ENCODE data around the gene BCAR3.

Gene BCAR3

GRCh38 chr1:93640656-93641440 is 40.8 kb downstream of the BCAR3 start:
- no peak for DNase-seq (ENCODE audit: low read depth in 1 of 2, low spot score in 1 of 2)

DNA sequence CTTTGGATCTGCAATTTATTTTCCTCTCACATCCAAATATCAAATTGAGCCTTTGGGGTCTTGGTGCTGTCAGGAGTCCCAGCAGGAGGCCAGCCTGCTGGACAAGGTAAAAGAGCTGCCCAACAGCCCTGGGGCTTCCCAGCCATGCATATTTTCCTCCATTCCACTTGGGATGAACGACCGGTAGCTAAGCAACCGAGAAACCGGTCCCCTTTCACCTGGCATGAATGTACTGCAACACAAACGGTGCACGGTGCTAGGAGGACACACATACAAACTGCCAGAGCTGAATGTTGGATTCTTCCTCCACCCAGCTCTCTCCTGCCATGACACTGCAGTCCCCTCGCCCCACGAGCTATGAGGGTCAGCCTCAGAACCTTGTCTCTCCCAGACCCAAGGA is 42.7 kb downstream of the BCAR3 start:
- no peak for DNase-seq (ENCODE audit: low read depth in 1 of 2, low spot score in 1 of 2)

GRCh38 chr1:93638307-93638847 is 43.3 kb downstream of the BCAR3 start:
- DNase-seq (ENCODE audit: low read depth in 1 of 2, low spot score in 1 of 2): no peak

- no peak for DNase-seq (ENCODE audit: low read depth in 1 of 2, low spot score in 1 of 2)
These were observed 44.9 kb downstream of the BCAR3 start for GRCh38 chr1:93636712-93637111.

DNA sequence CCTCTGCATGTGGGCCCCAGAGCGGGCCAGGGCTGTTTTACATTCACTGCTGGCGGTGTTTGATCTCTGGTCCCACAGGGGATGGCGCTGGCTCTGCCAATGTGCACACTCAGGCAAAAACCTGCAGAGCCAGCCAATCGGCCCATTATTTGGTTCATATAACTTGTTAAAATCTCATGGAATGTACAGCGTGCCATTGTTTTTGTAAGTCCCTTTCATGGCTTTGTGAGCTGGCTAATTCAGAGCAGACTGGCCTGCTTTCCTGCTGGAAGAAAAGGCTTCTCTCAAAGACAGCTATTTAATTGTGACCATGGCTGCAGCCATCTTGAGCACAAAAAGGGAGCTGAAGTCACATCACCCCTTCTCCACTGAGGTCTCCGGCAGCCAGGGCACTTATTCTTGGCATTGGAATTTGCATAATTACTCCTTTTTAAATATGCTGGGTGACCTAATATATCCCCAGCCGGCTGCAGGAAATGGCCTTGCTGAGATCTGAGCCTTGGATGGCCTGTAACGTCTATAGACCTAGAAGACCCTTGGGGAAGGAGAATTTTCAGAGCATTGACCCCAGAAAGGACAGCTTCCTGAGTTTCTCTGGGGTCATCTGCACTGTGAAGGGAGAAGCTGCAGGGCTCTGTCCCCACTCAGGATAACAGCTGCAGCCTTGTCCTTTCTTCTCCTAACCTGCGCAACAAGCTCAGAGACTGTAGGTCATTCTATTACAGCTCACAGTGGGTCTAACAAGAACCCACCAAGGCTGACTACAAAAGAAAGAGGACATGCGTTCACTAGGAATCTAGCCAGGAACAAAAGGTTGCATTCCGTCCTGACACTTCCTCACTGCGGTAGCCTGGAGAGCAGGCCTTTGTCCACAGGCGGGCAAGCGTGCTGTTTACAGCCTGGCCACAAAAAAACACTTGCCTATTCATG is 45.8 kb downstream of the BCAR3 start:
- DNase-seq (ENCODE audit: low read depth in 1 of 2, low spot score in 1 of 2): no peak

GRCh38 chr1:93633313-93633712 is 48.3 kb downstream of the BCAR3 start:
- no peak for DNase-seq (ENCODE audit: low read depth in 1 of 2, low spot score in 1 of 2)

DNA sequence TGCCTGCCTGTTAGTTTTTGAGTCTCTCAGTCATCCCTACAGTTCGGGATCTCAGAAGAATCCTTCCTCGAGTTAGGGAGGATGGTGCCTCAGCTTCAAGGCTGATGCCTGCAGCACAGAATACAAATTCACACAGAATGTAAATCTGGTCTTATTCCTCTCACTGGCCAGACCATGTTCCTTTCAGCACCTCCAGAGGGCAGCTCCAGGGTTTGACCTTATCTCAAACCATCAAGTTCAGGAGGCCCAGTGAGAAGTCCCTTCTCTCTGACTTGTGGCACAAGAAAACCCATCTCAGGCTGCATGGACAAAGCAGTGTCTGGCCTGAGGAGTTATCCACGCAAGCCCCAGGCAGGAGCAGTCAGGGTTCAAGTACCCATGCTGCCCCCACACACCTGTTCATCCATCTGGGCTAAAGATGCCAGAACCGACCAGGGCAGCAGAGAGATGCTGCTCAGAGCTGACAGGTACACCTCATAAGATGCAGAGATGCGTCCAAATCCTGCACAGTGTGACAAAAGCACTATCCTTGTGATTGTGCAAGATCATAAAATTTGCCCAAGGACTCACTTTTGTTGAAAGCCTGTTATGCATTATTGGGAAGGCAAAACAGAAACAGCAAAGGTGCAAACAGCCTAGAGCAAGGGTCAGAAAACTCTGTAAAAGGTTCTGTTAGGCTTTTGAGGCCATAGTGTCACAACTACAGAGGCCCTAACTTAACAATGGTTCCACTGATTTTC is 49.8 kb downstream of the BCAR3 start:
- DNase-seq (ENCODE audit: low read depth in 1 of 2, low spot score in 1 of 2): no peak

DNA sequence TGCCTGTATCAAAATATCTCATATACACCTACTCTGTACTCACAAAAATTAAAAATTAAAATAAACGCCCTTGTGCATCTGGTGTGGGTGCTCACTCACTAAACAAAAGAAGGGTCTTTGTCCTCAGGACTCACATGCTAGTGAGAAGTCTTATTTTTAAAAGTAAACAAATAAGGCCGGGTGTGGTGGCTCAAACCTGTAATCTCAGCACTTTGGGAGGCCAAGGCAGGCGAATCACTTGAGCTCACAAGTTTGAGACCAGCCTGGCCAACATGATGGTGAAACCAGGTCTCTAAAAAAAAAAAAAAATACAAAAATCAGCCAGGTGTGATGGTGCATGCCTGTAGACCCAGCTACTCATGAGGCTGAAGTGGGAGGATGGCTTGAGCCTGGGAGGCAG is 51.5 kb downstream of the BCAR3 start:
- DNase-seq (ENCODE audit: low read depth in 1 of 2, low spot score in 1 of 2): no peak

GRCh38 chr1:93629101-93630059 is 52.3 kb downstream of the BCAR3 start:
- DNase-seq (ENCODE audit: low read depth in 1 of 2, low spot score in 1 of 2): no peak

DNA sequence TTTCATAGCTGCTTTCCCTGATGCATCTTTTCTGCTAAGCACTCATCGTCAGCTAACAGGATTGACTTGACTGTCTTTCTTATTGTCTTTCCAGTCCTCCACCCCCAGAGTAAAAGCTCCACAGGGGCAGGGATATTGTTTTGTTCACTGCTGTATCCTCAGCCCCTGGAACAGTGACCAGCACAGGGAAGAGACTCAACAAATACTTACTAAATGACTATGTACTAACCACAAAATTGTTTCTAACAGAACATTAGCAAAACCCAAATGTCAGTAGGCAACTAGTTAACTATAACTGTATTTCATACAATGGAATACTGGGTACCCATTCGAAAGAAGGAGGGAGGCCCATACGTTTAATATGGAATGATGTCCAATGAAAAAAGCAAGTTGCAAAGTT is 53.0 kb downstream of the BCAR3 start:
- DNase-seq (ENCODE audit: low read depth in 1 of 2, low spot score in 1 of 2): no peak

DNA sequence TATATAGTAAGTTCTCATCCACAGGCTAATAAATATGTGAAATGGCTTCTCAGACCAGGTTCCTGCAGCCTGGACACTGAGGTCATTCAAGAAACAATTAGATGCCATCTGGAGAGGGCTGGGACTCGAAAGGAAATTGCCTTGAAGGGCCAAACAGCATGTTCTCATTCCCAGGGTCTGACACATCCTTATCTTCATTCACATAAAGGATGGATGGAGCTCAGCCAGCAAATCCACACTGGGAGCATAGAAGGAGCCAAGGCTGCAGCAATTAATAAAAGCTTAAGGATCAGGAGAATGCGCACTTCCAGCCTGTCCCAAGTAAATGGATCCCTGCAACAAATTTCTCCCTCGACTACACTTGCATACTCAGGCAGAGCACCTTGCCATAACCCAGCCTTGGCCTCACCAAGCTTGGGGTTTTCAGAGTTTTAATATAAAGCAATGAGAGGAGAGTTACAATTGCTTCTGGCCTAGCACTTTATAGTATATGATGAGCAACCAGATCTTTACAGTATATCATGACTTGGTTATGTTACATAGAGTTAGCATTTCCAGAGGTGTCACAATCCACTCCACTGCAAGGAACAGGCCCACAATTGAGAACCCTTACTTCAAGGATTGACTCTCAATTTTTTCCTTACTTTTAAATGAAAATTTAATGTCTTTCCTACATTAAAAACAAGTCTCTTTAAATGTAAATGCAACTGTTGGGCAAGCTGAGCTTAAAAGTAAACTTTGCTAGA is 55.9 kb downstream of the BCAR3 start:
- DNase-seq (ENCODE audit: low read depth in 1 of 2, low spot score in 1 of 2): no peak

DNA sequence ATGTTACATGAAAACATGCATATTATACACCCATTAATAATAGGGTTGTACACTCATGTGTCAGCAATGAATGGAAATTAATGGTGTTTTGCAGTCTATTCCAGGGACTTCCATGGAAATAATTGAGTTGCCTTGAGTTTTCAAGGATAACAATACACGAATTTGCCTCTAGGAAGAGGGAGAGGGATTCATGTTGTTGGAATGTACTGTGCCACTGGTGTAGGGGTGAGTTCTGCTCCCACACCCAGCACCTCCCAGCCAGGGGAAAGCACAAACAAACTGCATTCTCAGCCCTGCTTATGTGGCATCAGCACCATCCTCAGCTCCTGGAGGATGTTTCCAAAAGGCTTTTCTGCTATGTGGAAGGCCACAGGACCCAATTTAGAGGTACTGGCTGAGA is 57.8 kb downstream of the BCAR3 start:
- DNase-seq (ENCODE audit: low read depth in 1 of 2, low spot score in 1 of 2): no peak

- DNase-seq (ENCODE audit: low read depth in 1 of 2, low spot score in 1 of 2): no peak
These were observed 58.2 kb downstream of the BCAR3 start for GRCh38 chr1:93623436-93623835.

GRCh38 chr1:93621246-93621645 is 60.4 kb downstream of the BCAR3 start:
- DNase-seq (ENCODE audit: low read depth in 1 of 2, low spot score in 1 of 2): no peak

GRCh38 chr1:93620841-93621210 is 60.8 kb downstream of the BCAR3 start:
- no peak for DNase-seq (ENCODE audit: low read depth in 1 of 2, low spot score in 1 of 2)

DNA sequence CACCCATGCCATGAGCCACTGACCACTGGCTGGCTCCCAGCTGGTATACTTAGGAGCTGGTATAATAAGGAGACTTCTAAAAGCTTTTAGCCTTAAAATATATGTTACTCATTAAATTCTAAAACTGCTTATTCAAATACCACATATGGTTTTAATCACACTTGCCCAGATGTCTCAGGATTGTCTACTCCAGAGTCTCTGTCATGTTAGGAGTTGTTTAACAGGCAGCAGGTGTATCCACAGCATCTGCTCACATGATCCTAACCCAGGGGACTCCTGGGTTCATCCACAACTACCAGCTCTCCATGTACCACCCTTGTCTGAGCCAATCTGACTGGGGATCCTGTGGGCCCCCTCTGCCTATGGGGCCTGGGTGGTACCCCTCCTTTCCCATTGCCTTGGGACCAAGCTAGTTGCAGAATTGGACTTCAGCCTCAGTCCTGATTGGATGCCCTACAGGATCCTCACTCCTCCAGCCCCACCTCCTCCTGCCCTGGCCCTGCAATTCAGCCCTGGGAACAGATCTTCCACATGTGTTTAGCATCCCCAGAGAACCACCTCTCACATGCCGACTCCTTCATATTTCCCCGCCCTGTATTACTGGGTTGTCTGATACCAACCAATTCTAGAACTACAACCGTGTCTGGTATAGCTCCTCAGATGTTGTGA is 61.3 kb downstream of the BCAR3 start:
- no peak for DNase-seq (ENCODE audit: low read depth in 1 of 2, low spot score in 1 of 2)

GRCh38 chr1:93619507-93620171 is 62.0 kb downstream of the BCAR3 start:
- DNase-seq (ENCODE audit: low read depth in 1 of 2, low spot score in 1 of 2): no peak

DNA sequence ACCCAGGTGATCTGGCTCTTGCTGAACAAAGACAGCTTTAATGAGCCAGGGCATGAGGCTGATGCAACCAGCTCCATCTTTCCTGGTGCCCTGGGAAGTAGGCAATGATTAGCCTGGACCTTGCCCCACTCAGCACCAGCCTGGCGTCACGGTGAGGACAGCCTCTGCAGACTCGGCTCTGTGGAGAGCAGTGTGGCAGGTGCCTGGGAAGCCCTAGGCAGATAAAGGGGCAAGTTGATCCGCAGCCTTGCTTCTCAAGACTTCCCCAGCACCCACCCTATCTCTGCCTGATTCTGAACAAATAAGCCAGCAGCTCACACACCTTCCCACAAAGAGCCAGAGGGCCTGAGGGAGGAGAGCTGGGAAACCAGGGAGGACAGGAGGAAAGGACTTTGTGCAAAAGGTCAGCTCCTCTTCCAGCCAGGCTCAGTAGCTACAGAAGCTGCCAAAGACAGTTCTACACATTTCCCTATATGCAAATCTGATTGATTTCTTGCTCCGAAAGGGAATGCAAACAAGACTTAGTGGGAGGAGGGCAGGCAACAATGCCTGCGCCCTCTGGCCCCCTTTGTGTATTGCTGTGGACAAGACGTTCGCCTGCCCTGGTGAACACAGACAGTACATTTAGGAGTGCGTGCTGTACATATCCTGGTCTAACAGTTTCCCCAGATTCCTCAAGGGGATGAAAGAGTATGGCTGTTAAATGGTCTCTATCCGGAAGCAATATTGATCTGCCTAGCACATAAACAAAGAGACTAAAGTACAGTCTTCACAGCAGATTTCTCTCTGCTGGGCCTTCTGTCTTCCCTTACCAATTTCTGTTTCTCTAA is 63.8 kb downstream of the BCAR3 start:
- no peak for DNase-seq (ENCODE audit: low read depth in 1 of 2, low spot score in 1 of 2)
